ENCODE results near the gene MEGF8.

Gene MEGF8

DNA sequence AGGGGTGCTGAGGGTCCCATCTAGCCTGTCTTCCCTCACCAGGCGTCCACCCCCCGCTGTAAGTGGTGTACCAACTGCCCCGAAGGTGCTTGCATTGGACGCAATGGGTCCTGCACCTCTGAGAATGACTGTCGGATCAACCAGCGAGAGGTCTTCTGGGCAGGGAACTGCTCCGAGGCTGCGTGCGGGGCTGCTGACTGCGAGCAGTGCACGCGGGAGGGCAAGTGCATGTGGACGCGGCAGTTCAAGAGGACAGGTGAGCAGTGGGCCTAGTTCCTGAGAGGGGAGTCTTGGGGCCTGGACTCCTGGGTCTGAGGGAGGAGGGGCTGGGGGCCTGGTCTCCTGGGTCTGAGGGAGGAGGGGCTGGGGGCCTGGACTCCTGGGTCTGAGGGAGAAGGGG, 36.9 kb downstream of the MEGF8 start:
- FAIRE-seq: no peak

- no peak for FAIRE-seq
These were observed 37.5 kb downstream of the MEGF8 start for GRCh38 chr19:42362891-42363440.

DNA sequence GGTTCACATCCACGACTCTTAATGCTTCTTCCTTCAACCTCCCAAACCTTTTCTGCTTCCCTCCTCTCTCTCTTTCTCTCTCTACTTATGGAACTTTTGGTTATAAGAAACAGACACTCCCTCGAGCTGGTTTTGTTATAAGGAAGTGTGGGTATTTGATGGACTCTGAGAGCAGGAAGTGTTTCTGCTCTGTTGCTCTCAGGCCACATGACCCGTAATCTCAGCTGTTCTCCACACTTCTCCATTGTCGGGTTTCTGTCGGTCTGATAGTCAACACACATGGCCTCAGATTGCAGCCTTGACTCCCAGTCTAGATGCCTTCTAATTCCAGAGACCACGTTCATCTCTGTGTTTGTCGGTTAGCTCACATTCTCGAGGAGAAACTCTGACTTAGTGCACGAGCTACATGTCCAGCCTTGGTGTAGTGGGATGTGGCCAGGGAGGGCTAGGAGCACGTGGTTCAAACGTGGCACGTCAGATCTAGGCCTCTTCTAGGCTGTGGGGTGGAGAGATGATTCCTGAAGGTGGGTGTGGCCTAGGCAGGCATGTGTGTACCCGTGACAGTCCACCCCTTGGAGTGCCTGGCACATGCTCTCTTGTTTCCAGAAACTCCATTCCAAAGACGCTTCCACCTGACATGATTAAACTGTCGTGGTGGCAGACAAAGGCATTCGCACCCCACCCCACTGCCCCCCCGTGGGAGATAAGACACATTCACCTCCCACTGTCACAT, 38.3 kb downstream of the MEGF8 start:
- no peak for FAIRE-seq

DNA sequence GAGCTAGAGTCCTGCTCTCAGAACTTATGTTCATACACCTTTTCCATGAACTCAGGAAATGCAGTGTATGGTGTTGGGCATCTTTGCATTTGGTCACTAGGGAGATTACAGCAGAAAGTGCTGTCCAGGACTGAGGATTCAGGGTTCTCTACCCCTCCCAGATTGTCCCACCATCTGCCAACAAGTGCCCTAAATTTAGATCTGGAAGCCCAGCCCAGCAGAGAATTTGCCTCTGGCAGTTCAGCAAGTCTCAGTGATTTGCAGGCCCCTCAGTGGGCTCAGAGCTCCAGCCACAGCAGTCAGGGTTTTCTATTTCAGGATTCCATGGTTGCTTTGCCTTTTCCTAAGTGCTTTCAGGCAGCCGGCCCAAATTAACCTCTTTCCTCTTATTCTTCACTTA, 41.2 kb downstream of the MEGF8 start:
- FAIRE-seq: no peak

GRCh38 chr19:42367929-42368328, 42.5 kb downstream of the MEGF8 start:
- FAIRE-seq: no peak

GRCh38 chr19:42368360-42368759, 42.9 kb downstream of the MEGF8 start:
- FAIRE-seq: no peak

DNA sequence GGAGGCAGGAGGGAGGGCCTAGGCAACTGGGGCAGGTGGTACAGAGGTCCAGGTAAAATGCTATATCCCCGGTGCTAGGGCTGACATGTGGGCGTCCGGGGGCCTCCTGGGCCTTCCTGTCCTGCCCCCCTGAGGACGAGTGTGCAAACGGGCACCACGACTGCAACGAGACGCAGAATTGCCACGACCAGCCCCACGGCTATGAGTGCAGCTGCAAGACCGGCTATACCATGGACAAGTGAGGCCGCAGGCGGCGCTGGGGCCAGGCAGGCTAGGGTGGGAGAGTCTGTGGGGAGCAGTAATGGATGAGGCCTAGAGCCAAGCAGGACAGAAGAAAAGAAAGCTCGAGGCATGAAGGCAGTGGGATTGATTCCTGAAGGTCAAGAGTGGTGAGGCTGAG, 43.3 kb downstream of the MEGF8 start:
- no peak for FAIRE-seq

- FAIRE-seq: no peak
These were observed 44.1 kb downstream of the MEGF8 start for GRCh38 chr19:42369433-42370067.

DNA sequence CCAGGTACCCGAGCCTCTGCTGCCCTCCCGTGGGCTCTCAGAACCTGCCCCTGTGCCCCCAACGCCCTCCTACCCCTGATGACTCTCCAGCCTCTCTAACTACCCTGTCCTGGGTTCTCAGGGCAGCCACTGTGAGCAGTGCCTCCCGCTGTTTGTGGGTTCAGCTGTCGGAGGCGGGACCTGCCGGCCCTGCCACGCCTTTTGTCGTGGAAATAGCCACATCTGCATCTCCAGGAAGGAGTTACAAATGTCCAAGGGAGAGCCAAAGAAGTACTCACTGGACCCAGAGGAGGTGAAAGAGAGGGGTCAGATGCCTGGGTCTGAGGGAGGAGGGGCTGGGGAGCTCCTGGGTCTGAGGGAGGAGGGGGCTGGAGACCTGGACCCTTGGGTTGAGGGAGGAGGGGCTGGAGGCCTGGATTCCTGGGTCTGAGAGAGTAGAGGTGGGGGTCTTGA, 44.7 kb downstream of the MEGF8 start:
- no peak for FAIRE-seq

DNA sequence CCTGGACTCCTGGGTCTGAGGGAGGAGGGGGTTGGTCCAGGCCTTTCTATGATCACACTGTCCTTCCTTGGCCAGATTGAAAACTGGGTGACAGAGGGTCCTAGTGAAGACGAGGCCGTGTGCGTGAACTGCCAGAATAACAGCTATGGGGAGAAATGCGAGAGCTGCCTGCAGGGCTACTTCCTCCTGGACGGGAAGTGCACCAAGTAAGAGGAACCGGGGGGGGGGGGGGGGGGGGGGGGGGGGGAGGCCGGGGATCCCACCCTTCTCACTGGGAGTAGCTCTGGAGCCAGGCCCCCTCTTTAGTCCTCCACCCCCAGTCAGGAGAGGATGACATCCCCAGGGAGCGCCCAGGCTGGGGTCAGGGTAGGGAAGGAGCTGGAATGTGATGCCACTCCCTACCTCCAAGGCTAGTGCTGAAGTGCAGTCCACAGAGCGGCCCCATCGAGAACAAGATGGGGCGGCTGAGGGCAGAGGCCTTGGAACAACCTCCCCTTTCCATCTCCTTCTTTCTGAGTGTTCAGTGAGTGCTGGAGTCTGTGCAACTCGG, 45.3 kb downstream of the MEGF8 start:
- FAIRE-seq: no peak

- FAIRE-seq: no peak
These were observed 49.5 kb downstream of the MEGF8 start for GRCh38 chr19:42374826-42375376.

- no peak for FAIRE-seq
These were observed 50.2 kb downstream of the MEGF8 start for GRCh38 chr19:42375415-42376176.

DNA sequence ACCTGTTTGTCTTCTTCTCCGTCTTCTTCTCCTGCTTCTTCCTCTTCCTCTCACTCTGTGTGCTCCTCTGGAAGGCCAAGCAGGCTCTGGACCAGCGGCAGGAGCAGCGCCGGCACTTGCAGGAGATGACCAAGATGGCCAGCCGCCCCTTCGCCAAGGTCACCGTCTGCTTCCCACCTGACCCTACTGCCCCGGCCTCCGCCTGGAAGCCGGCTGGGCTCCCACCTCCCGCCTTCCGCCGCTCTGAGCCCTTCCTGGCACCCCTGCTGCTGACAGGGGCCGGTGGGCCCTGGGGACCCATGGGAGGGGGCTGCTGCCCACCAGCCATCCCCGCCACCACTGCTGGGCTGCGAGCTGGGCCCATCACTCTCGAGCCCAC, 50.7 kb downstream of the MEGF8 start:
- FAIRE-seq: no peak

DNA sequence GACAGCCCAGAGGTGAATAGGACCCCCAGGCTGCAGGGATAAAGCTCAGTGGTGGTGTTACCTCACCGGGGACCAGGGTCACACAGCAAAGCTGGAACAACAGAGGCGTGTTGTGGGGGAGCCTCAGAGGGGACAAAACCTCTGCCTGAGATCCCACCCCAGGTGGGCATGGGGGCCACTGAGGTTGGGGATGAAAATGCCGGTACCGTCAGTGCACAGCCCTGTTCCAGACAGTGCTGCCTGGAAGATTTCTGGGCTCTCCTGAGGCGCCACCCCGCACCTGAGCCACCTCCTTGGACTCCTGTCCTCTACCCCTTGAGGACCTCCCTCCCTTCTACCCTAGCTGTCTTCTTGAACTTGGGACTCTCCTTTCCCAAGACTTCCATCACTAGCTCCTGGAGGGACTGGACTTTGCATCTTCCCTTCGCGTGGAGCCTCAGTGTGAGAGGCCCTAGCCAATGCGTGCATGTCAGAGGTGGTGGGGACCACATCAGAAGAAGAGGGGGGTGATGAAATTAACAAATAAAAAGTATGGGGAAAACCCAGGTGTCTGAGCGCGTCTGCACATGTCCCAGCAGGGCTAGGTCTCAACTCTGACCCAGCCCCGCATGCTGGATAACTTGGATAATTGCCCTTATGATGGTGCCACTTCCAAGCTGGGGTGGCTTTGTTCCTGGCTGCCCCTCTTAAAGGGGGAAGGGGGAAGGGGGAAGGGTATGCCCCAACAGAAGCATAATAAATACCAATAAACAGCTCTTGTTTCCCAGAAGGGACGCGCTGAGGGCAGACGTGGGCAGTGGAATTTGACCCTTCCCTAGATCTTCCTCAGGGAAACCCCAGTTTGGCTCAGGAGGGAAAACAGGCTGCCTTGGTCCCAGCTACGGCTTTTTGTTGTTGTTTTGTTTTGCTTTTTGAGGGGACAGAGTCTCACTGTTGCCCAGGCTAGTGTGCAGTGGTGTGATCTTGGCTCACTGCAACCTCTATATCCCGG, 53.1 kb downstream of the MEGF8 start:
- no peak for FAIRE-seq

DNA sequence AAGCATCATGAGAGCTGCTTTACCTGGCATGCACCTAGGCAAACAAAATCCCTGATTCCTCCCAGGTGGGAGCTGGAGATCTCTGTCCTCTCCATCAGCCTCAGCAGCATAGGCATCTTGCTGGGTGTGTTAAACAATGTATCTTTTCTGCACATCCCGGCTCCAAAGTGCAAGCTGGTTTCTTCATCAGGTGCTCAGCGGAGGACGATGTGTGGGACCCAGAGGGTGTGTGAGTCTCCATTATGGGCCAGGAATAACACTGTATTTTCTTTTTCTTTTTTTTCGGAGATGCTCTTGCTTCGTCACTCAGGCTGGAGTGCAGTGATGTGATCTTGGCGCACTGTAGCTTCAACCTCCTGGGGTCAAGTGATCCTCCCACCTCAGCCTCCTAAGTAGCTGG, 54.7 kb downstream of the MEGF8 start:
- FAIRE-seq: no peak

DNA sequence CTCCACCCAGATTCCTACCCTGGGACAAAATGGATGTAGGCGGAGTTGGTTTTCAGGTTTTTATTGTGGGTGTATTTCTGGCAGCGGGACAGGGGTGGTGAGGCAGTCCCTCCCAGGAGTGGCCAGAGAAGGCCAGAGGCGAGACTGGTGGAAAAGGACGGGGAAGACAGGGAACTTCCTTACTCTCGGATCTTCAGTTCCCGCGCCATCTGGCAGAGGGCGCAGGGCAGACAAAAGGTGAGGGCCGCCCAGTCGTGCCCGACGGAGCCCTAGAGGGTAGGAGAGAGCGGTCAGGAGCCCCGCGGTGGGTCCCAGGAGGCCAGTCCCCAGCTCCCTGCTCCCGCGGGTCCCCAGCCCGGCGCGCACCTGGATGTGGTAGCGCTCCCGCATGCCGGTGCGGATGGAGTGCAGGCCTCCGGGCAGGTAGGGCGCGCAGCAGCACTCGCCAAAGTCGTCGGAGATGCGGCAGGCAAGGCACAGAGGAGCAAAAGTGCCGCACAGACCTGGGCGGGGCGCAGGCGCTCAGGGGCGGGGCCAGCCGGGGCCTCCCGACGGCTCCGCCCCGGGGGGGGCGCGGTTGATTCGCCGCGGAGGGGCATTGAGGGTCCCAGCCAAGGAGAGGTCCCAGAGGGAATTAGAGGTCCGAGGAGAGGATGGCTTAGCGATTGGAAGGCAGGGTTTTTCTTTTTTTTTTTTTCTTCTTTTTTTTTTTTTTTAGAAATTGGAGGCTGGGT, 61.7 kb downstream of the MEGF8 start:
- FAIRE-seq: no peak

- FAIRE-seq: no peak
These were observed 63.5 kb downstream of the MEGF8 start for GRCh38 chr19:42388851-42389489.

DNA sequence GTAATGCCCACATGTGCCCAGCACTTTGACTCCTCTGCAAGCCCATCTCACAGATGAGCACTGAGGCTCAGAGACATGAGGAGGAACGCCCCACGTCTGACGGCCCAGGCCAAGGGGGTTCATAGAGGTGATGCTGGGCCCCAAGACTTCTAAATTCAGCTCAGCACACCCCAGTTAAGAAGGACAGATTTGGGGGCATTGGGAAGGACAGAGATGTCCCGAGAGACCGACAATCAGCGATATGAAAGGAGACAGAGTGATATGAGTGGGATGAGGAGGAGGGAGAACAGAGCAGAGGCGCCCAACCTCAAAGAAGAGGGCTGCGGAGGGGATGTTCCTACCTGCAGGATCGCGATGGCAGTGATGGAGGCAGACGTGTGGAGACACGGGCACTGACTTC, 64.5 kb downstream of the MEGF8 start, which contains the start of gene CNFN:
TSS of gene CNFN (minus strand) at position 399 of the 400 bp plus-strand sequence. CDS start 1,260 bp downstream, outside the sequence.
- no peak for FAIRE-seq

DNA sequence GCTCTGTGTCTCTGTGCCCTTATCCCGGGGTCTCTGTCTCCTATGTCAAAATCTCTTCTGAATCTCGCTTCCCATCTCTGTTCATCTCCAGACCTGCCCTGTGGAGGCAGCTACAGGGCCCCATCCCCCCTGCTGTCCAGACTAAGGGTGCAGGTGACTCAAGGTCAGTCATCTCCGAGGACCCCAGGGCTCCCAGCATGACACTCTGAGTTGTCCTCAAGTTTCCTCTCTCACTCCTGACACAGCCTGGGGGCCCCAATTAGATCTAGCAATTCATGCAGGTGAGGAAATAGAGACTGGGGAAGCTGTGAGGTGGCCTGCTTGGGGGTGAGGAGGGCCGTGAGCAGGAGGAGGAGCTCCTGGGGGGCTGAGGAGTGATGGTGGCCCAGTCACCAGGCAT, 66.7 kb downstream of the MEGF8 start:
- no peak for FAIRE-seq

DNA sequence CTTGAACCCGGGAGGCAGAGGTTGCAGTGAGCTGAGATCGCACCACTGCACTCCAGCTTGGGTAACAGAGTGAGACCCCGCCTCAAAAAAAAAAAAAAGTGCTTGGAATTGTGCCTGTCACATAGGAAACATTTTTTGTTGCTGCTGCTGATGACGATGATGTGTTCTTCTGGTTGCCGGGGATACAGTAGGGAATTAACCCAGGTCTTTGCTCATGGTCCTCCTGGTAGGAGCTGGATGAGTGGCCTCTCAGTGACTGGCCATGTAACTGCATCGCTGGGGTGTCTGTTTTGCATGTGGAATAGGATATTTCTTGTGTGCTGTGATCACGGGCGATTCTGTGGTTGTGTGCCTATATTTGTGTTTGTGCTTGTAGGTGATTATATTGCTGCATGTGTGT, 69.3 kb downstream of the MEGF8 start:
- no peak for FAIRE-seq

All from colon (tissue), 2 donors.